MV-4-11 (cell line): ENCODE results near the gene CLIC1.
A peak's percentile ranks its signal among the peaks of the same experiment; 100 is the strongest.

Experiments used
- DNase-seq: peaks from one replicate; lab custom pipeline; 2025; lab: John Stamatoyannopoulos, UW

The CLIC1 gene

DNA sequence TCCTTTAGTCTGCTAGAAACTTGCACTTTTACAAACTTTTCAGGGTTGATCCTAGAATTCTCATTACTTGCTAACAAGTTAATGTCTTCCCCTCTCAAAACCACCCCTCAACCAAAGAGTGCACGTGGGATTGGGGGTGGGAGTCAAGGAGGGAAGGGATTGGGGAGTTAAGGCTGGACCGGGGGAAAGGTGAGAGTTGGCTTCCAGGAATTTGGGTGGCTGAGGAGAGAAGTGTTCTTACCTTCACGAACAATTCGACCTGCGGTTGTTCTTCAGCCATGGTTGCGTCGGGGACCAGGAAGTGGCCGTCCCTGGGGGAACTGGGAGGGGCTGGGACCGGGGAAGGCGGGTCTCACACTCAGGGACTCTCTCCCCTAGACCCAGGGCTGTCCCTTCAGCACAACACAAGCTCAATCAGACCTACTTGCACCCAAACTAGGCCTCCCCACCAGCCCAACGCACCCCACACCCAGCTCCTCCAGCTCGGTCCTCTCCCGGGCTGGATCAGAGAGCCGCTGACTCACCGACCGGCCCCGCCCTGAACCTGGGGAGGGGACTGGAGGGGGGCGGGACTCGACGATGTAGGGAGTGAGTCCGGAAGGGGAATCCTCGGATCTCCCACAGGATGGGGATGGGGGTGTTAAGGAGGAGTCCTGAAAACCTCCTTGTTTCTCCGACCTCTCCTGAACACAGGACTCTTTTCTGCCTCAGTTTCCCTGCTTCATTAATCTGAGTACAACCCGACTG lies at the start of gene CLIC1:
Gene CLIC1, minus strand, starts transcription at position 510 of the 747 bp plus-strand sequence. Its CDS starts 230 bp downstream, at position 280.
- DNase-seq = peak; percentile 89

- no peak for DNase-seq
Observed at GRCh38 chr6:31785475-31785874, 49.1 kb upstream of the CLIC1 start.

GRCh38 chr6:31784098-31784925 lies 48.0 kb upstream of the CLIC1 start:
- no peak for DNase-seq

DNA sequence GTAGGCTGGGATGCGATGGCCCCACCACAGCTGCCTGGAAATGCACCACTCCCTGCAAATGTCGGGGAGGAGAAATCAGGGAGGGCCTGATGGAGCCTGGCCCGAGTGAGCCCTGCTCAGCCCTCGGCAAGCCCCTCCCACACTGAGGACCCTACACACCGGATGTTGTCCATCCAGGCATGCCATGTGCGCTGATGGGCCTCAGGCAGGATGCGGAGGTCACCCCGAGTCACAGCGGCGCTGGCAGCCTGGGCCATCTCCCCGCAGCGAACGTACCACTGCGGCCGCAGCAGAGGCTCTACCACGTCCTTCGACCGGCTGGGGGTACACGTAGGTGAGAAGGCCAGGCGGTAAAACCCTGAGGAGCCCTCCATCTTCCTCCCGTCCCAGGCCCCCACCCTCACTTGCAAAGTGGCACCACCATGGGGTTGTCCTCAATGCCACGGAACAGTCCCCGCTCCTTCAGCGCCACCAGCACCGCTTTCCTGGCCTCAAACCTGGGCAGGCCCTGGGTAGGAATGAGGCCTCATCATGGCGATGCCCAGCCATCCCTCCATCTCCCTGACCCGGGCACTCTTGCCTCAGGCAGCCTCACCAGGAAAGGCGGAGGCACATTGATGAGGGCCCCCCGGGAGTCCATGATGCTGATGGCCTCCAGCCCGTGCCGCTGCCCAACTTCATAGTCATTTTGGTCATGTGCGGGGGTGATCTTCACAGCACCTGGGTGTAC lies 46.0 kb upstream of the CLIC1 start:
- no peak for DNase-seq

- no peak for DNase-seq
Observed at GRCh38 chr6:31781244-31782125, 45.2 kb upstream of the CLIC1 start.

GRCh38 chr6:31780507-31781243 lies 44.3 kb upstream of the CLIC1 start:
- DNase-seq = no peak

DNA sequence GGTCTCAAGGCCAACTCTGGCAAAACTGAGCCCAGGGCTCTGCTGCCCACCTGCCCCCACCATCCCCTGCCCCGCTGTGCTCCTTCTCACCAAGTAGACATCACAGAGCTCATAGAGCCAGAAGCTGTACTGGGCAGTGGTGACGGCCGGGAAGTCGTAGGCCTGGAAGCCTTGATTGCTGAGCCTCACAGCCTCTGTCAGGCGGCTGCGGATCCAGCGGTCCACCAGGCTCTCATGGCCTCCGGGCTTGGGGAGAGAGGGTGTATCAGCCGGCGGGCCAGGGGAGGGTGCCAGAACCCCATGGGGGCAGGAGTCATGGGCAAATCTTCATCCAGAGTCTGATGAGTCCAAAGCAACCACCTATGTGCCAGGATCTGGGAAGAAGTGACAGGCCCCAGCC lies 43.6 kb upstream of the CLIC1 start:
- DNase-seq = no peak

GRCh38 chr6:31778999-31779885 lies 42.9 kb upstream of the CLIC1 start:
- DNase-seq = no peak

DNA sequence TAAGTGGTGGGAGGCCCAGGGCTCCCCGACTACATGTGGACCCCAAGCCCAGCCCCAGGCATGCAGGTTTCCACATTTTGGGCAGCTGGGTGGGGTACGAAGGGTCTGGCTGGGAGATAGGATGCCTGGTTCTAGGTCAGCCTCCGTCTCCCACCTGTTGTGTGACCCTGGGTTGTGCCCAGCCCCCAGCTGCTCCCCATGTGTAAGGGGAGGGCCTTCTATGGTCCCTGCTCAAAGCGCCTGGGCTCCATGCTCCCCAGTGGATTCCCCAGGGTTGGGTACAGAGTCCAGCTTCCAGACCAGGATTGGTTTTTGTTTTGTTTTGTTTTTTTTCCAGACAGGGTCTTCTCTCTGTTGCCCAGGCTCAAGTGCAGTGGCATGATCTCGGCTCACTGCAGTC lies 41.9 kb upstream of the CLIC1 start:
- no peak for DNase-seq

DNA sequence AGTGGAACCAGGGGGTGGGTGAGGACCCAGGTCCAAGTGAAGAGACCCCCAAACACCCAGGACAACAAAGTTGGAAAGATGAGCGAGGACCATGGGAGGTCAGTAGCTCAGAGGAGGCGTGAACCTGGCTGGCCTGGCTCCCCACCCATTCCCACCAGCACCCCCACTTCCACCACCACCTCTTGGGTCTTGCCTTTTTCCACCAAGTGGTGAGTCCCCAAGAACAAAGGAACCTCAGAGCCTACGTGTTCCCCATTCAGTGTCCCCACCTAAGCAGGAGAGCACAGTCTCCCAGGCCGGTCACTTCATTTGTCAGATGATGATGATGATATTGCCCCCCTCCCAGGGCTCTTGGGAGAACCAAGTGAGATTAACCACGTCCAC lies 41.3 kb upstream of the CLIC1 start:
- no peak for DNase-seq

GRCh38 chr6:31776989-31777666 lies 40.8 kb upstream of the CLIC1 start, which contains the start of gene VWA7:
TSS of gene VWA7 (minus strand) at chr6:31777328. CDS start at chr6:31776779, 549 bp downstream.
- peak; percentile 79 for DNase-seq

DNA sequence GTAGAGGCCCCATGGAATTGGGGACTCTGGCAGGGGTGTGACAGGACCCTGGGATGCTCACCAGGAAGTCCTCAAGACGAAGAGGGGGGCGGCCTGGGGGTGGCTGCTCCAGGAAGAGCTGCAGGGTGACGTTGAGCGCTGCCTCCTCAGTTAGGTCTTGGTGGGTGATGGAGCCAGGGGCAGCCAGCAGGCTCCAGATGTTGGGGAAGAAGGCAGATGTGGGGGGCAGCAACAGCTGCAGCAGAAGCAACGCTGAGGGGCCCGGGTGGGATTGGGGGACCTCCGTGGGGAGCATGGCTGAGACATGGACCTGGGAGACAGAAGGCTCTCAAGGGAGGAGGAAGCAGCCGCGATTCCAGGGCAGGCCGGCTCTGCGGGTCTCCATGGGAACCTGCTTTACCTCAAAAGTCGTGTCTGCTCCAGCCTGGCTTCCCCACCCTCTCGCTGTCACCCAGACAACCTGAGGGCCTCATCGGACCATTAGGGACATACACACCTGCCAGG lies 40.2 kb upstream of the CLIC1 start:
- DNase-seq = no peak

DNA sequence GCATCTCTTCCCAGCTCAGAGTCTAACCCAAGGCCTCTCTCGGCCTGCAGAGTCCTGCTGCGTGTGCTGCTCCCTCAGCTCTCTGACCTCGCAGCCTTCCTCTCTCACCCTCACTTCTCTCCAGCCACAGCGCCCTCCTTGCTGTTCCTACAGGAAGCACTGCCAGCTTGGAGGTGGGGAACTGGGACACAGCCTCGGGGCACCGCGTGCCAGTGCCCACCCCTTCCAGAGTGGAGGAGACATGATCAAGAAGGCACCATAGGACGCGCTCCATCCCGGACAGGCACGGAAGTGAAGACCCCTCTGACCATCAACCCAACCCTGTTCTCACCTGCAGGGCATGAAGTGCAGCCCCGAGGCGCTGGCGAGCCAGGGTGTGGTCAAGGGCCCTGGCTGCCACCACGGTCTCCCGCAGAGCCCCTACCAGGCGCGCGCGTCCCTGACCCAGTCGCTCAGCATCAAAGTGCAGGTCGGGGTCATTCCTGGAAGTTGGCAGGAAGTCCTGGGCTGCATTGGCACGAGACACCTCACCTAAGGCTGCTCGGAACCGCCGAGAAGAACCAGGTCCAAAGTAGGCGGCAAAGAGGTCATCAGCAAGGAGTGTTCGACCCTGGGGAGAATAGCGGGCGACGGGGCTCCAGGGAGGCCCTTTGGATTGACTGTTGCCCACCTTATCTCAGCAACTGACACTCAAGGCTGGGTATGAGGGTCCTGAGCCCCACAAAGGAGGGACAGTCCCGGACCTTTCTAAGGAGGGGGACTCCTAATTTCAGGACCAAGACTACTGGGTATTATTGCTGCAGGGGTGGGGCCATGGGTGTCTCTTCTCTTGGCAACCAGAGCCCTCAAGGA lies 39.5 kb upstream of the CLIC1 start:
- no peak for DNase-seq

GRCh38 chr6:31775184-31775583 lies 38.9 kb upstream of the CLIC1 start:
- no peak for DNase-seq

- DNase-seq = no peak
Observed at GRCh38 chr6:31771992-31772358, 35.6 kb upstream of the CLIC1 start.

DNA sequence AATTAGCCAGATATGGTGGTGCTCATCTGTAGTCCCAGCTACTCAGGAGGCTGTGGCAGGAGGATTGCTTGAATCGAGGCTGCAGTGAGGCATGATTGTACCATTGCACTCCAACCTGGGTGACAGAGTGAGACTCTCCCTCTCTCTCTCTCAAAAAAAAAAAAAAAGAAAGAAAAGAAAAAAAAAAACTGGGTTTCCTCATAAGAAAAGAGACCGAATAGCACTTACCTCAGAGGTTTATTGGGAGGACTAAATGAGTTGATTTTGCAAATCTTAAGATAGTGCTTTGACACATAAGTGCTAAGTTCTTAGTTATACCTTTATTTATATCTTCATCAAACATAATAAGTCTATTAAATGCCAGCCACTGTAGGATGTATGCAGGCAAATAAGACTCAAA lies 34.5 kb upstream of the CLIC1 start:
- DNase-seq = no peak

- DNase-seq = peak; percentile 70
Observed at GRCh38 chr6:31769684-31770371, 33.5 kb upstream of the CLIC1 start.
